OCI-M2 (cell line): Measurements from ENCODE around the gene AGBL1.

Experiments used
- DNase-seq: peaks from one replicate; lab custom pipeline; 2025; ENCODE audit not compliant: unreplicated experiment; lab: John Stamatoyannopoulos, UW

AGBL1 gene

DNA sequence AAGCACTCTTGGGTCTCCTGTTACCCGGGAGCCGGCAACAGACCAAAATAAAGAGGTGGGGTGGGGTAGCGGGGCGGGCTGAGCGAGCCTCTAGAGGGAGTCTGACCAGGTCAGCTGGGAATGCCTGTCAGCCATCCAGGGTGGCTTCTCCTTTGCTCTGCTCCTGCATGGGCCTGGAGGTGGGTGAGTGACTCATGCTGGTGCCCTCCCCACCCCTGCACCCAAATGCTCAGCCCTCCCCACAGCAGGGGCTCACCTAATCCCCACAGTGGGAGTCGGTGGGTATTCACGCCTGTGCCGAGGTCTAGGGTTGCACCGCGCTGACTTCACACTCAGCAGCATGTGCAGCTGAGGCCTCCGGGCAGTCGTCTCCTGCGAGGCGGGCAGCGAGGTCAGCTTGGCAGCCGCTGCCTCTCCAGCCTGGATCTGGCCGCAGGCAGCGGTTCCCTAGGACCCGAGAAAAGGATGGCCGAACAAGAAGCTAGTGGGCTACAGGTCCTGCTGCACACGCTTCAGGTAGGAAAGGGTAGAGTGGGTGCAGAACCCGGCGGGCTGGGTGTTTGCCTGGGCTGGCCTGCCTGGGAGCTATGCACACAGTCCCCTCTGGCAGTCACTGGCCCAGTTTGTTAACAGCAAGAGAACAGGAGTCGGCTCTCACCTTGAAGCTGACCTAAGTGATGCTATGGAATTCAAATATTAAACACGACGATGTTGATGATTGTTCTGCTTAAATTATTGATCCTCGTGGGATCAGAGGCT is at the start of gene AGBL1:
TSS of gene AGBL1 (plus strand) at position 364 of the 759 bp plus-strand sequence.
- no peak for DNase-seq

- no peak for DNase-seq
Observed at GRCh38 chr15:86034904-86035303, 44.8 kb upstream of the AGBL1 start.

- no peak for DNase-seq
Observed at GRCh38 chr15:86036243-86036642, 43.4 kb upstream of the AGBL1 start.

GRCh38 chr15:86038491-86038890 is 41.2 kb upstream of the AGBL1 start:
- no peak for DNase-seq

DNA sequence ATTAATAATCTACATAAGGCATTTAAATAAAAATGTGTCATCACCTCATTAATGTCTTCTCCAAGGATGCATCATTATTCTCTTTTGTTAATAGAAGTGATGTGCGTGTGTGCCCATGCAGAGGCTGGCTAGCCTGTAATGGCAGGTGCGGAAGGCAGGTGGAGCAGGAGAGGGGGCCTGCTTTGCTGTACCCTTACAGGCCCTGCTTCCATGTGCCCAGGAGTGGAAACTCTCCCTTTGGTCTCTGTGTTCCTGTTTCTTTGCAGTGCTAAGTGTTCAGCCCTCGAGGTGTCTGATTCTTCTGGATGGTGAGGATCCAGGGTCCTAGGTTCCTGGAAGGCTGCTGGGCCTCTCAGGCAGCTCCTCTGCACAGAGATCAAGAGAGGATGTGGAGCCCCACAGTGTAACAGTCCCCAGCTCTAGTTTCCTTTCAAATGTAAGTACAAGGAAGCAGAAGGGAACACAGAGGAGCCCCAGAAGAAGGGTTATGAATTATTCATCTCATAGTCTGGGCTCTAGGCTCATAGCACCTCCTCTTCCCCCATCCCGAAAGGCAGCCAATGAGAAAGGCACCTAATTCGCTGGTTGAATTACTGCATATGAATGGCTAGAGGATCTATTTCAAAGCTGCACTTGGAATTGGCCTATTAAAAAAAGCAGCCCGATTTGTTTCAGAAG is 39.2 kb upstream of the AGBL1 start:
- DNase-seq: no peak

- no peak for DNase-seq
Observed at GRCh38 chr15:86041399-86041798, 38.3 kb upstream of the AGBL1 start.

DNA sequence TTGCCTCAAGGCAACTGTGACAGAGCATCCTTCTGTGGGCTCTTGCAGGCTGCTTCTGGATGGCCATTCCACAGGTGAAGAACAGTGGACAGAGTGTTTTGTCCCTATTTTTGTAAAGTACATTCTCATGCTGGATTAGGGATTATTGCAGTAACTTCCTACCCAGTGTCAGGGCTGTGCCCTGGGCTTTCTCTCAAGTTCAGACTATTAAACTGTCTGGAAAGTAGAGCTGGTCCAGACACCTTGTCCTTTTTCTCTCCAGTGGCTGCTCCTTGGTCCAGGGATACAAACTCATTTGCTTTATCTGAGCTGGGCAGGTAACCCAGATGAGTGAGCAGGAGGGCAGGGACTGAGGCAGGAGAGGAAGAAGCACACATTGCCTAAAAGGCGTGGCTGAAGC is 37.4 kb upstream of the AGBL1 start:
- no peak for DNase-seq

GRCh38 chr15:86044981-86045380 is 34.7 kb upstream of the AGBL1 start:
- DNase-seq: no peak

- no peak for DNase-seq
Observed at GRCh38 chr15:86054338-86054737, 25.3 kb upstream of the AGBL1 start.

- DNase-seq: no peak
Observed at GRCh38 chr15:86055688-86056087, 24.0 kb upstream of the AGBL1 start.

- no peak for DNase-seq
Observed at GRCh38 chr15:86059851-86060250, 19.8 kb upstream of the AGBL1 start.

DNA sequence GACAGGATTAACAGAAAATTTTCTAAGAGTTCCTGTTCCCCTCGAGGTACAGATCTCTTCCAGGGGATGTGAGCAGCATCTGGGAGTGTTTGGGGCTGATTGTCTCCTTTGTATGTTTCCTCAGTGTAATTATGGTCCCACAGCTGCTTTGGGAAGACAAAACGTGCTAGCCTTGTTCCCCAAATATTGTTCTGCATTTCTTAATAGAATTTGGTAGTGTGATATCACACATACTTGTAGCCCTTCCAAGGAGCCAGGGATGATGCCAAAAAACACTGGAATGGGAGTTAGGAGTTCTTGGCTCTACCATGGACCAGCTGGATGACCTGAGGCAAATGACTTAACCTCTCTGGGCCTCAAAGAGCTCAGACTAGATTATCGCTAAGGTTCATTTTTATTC is 19.0 kb upstream of the AGBL1 start:
- DNase-seq: no peak

DNA sequence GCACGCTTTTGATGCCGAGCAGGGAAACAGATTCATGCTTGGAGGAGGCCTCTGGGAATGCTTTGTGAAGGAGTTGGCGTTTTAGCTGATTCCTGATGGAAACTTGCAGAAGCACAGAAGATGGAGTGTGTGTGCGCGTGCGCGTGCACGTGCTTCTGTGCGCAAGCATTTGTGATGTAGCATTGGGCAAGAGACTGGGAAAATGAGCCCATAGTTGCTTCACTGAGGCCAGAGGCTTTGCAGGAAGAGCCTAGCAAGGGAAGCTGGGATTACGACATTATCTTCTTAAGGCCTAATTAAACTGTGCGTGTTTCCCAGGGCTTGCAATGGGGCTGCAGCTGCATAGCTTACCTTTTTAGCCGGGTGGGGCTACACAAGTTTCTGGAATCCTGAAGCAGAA is 18.1 kb upstream of the AGBL1 start:
- DNase-seq: no peak

GRCh38 chr15:86062646-86063243 is 16.9 kb upstream of the AGBL1 start:
- DNase-seq: no peak

DNA sequence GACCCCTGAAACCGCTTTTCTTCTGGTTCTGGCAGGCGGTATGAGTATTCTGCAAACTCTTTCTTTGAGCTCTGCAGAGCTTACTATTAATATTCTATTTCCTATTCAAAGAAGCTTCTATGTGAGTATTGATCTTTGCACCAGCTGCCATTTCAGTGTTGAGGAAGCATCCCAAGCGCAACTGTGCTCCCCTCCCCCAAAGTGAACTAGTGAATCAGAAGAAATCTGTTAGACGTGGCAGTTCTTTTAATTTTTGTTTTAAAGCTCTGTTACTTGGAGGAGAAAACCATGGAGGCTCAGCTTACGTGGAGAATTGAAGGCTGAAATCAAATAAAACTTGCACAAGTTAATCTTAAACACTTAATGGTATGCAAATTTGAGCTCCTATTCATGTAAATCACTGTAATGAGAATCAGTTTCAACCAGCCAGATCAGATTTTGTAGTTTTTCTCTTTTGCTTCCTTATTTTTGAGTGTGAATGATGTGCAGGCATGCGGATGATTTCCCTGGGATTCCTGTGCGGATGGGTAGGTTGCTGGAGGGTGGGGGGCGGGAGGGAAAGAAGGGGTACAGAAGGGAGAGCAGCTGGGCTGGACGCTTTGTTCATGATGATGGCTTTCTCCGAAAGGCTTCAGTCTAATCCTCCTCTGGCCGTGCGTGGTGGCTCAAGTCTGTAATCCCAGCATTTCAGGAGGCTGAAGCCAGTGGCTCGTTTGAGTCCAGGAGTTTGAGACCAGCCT is 16.1 kb upstream of the AGBL1 start:
- no peak for DNase-seq

DNA sequence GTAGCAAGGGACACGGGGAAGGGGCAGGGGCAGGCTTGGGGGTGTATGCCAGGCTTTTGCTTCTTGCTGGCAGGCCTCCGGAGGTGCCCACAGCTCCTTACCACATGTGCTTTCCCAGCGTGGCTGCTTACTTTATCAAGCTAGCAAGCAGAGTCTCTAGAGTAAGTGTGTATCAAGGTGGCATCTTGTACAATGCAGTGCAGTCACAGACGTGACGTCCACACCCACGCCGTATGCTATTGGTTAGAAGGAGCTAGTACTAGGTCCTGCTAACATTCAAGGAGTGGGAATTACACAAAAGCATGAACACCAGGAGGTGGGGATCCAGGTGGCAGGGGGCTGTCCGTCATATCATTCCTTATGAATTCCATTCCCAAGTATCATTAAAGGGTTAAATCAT is 15.3 kb upstream of the AGBL1 start:
- DNase-seq: no peak

DNA sequence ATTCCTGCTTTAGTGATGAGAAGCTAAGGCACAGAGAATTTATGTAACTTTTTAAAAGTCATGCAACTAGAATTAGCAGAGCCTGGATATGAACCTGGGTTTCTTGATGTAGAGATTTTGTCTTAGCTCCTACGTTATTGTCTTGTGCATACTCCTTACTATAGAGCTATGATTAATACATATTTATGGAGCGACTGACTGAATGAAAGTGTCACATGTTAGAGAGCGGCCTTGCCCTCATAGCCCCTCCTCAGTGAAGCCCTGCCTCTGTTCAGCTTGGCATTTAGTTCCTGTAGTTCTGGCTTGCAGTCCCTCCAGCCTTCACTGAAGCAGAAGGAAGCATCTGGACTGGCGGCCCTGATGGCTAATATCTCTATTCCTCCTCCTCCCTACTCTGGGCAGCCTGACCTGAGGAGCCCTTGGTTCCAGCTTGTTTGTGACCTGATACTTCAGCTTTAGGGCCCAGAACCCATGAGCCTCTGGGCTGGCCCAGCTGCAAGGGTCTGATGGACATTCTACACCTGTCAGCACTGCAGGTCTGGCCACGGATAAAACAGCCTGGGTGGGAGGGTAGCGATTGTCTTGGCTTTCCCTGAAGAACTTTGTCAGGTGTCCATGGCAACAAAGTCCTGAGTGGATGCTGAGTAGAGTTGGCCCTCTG is 13.4 kb upstream of the AGBL1 start:
- no peak for DNase-seq

- no peak for DNase-seq
Observed at GRCh38 chr15:86073281-86073680, 6.4 kb upstream of the AGBL1 start.

DNA sequence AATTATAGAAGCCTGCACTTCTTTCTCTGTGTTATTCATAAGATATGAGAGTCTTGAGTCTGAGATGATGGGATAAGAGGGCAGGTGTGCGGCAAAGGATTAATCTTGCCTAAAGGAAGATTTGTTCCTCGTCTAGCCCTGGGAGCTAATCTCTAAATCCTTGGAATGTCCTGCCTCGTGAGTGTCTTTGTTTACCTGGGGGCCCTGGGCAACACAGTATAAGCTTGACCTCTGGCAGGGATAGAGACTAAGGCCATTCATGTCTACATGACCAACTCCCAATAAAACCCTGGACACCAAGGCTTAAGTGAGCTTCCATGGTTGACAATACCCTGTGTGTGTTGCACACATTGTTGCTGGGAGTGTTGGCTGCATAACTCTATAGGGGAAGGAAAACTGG is 3.2 kb upstream of the AGBL1 start:
- DNase-seq: no peak

GRCh38 chr15:86077070-86077469 is 2.6 kb upstream of the AGBL1 start:
- DNase-seq: no peak

GRCh38 chr15:86080302-86080701 is 631 bp downstream of the AGBL1 start:
- no peak for DNase-seq
